ENCODE data around the gene CMSS1.

- TF ChIP-seq ZNF830 (tag by site-specific recombination; IDR thresholded peaks at IDR 0.05; ENCODE audit: low read depth) (no peak), CTCF (tag by site-specific recombination; IDR thresholded peaks at IDR 0.05) (no peak)
Measured at GRCh38 chr3:99817047-99817436, 620 bp upstream of the CMSS1 start.
